BLaER1 (cell line): ENCODE measurements around the gene TPSD1.
A peak's percentile ranks its signal among the peaks of the same experiment; 100 is the strongest.
"Not testable (repeated sequence)": the region's sequence is repeated elsewhere in the genome, so short reads cannot be mapped to it uniquely, and the experiment has no call there.

ENCODE experiments used
- H3K27ac ChIP-seq: shearing (Covaris generic); formaldehyde crosslinking; 2 replicates; pipeline ENCODE4 v1.8.1; 2022
- H3K27me3 ChIP-seq: shearing (Covaris generic); formaldehyde crosslinking; 2 replicates; pipeline ENCODE4 v1.8.1; 2022
- H3K36me3 ChIP-seq: shearing (Covaris generic); formaldehyde crosslinking; 2 replicates; pipeline ENCODE4 v1.8.1; 2022
- H3K4me1 ChIP-seq: shearing (Covaris generic); formaldehyde crosslinking; 2 replicates; pipeline ENCODE4 v1.8.1; 2022
- H3K4me2 ChIP-seq: shearing (Covaris generic); formaldehyde crosslinking; 2 replicates; pipeline ENCODE4 v1.8.1; 2022
- H3K4me3 ChIP-seq: shearing (Covaris generic); formaldehyde crosslinking; 2 replicates; pipeline ENCODE4 v1.8.1; 2022
- H3K9ac ChIP-seq: shearing (Covaris generic); formaldehyde crosslinking; 2 replicates; pipeline ENCODE4 v1.8.1; 2022
- H3K9me3 ChIP-seq: shearing (Covaris generic); formaldehyde crosslinking; 2 replicates; pipeline ENCODE4 v1.8.1; 2022
- H4K20me1 ChIP-seq: shearing (Covaris generic); formaldehyde crosslinking; 2 replicates; pipeline ENCODE4 v1.8.1; 2022
- Cebpa-rat ChIP-seq: shearing (Covaris generic); IDR thresholded peaks from 2 replicates; pipeline ENCODE4 v1.8.1; 2022

The TPSD1 gene

GRCh38 chr16:1231301-1231700 is 24.6 kb upstream of the TPSD1 start:
- H3K9me3 ChIP-seq, H3K27ac ChIP-seq, H3K9ac ChIP-seq, H3K27me3 ChIP-seq, H4K20me1 ChIP-seq, H3K4me2 ChIP-seq, H3K4me1 ChIP-seq, H3K4me3 ChIP-seq, H3K36me3 ChIP-seq: not testable (repeated sequence)

GRCh38 chr16:1232049-1232748 is 23.7 kb upstream of the TPSD1 start:
- H3K4me1 ChIP-seq, H4K20me1 ChIP-seq, H3K4me2 ChIP-seq, H3K4me3 ChIP-seq, H3K27me3 ChIP-seq, H3K9ac ChIP-seq, H3K27ac ChIP-seq, H3K36me3 ChIP-seq, H3K9me3 ChIP-seq: not testable (repeated sequence)

- not testable (repeated sequence) for H3K4me2 ChIP-seq, H3K4me1 ChIP-seq, H3K9me3 ChIP-seq, H3K27ac ChIP-seq, H3K27me3 ChIP-seq, H3K36me3 ChIP-seq, H3K4me3 ChIP-seq, H4K20me1 ChIP-seq, H3K9ac ChIP-seq
These were observed 19.2 kb upstream of the TPSD1 start for GRCh38 chr16:1236659-1237058.

GRCh38 chr16:1237990-1238389 is 17.9 kb upstream of the TPSD1 start:
- Histone ChIP-seq H4K20me1 (peaks cover 4% of the 10 kb centered on the region; the same call in 1 of the 2 replicates), H3K27me3 (no peaks in the 10 kb centered on the region), H3K36me3 (no peaks in the 10 kb centered on the region), H3K4me1 (no peaks in the 10 kb centered on the region; the same call in 1 of the 2 replicates), H3K9ac (no peak overlapping the region), H3K9me3 (no peaks in the 10 kb centered on the region), H3K27ac (no peak overlapping the region), H3K4me2 (no peak overlapping the region), H3K4me3 (no peak overlapping the region)
- TF ChIP-seq Cebpa-rat = no peak

GRCh38 chr16:1238909-1239308 is 17.0 kb upstream of the TPSD1 start:
- H3K4me2 ChIP-seq = peak overlapping the region; percentile 45
- not testable (repeated sequence) for H3K27ac ChIP-seq, H3K36me3 ChIP-seq, H4K20me1 ChIP-seq, H3K4me3 ChIP-seq, H3K9ac ChIP-seq, H3K27me3 ChIP-seq, H3K9me3 ChIP-seq, H3K4me1 ChIP-seq

GRCh38 chr16:1239575-1239974 is 16.3 kb upstream of the TPSD1 start:
- H3K9ac ChIP-seq, H4K20me1 ChIP-seq, H3K4me1 ChIP-seq, H3K4me2 ChIP-seq, H3K27ac ChIP-seq, H3K9me3 ChIP-seq, H3K27me3 ChIP-seq, H3K36me3 ChIP-seq, H3K4me3 ChIP-seq: not testable (repeated sequence)

- not testable (repeated sequence) for H3K4me2 ChIP-seq, H3K9me3 ChIP-seq, H3K4me3 ChIP-seq, H3K9ac ChIP-seq, H3K36me3 ChIP-seq, H3K4me1 ChIP-seq, H3K27me3 ChIP-seq, H3K27ac ChIP-seq, H4K20me1 ChIP-seq
These were observed 15.4 kb upstream of the TPSD1 start, which contains the start of gene TPSAB1 for GRCh38 chr16:1240436-1240835. TSS of gene TPSAB1 (plus strand) at chr16:1240705. CDS start at chr16:1240939, 234 bp downstream.

- not testable (repeated sequence) for H3K4me1 ChIP-seq, H3K27ac ChIP-seq, H4K20me1 ChIP-seq, H3K4me2 ChIP-seq, H3K27me3 ChIP-seq, H3K36me3 ChIP-seq, H3K4me3 ChIP-seq, H3K9me3 ChIP-seq, H3K9ac ChIP-seq
These were observed 14.8 kb upstream of the TPSD1 start for GRCh38 chr16:1241081-1241480.

- H4K20me1 ChIP-seq, H3K4me2 ChIP-seq, H3K4me3 ChIP-seq, H3K27ac ChIP-seq, H3K9me3 ChIP-seq, H3K27me3 ChIP-seq, H3K9ac ChIP-seq, H3K36me3 ChIP-seq: not testable (repeated sequence)
- peaks cover 13% of the 10 kb centered on the region for H3K4me1 ChIP-seq
These were observed 12.5 kb upstream of the TPSD1 start for GRCh38 chr16:1243363-1243762.

- not testable (repeated sequence) for H3K9me3 ChIP-seq, H3K27me3 ChIP-seq, H3K27ac ChIP-seq, H3K4me2 ChIP-seq, H3K36me3 ChIP-seq, H3K4me3 ChIP-seq, H4K20me1 ChIP-seq, H3K9ac ChIP-seq
- H3K4me1 ChIP-seq = peaks cover 13% of the 10 kb centered on the region
These were observed 11.7 kb upstream of the TPSD1 start for GRCh38 chr16:1243907-1244850.

- no peak overlapping the region for H3K4me3 ChIP-seq
- H3K4me1 ChIP-seq = peaks cover 13% of the 10 kb centered on the region
- H3K9me3 ChIP-seq = no peaks in the 10 kb centered on the region
- no peaks in the 10 kb centered on the region for H3K27me3 ChIP-seq
- no peaks in the 10 kb centered on the region for H3K36me3 ChIP-seq
- H4K20me1 ChIP-seq = no peaks in the 10 kb centered on the region
- H3K4me2 ChIP-seq = no peak overlapping the region
- TF ChIP-seq Cebpa-rat = no peak
- H3K27ac ChIP-seq = no peak overlapping the region
- H3K9ac ChIP-seq = no peak overlapping the region
These were observed 11.0 kb upstream of the TPSD1 start for GRCh38 chr16:1244881-1245280.
